OCI-LY1 (cell line): ENCODE measurements around the gene RNF169.

Source experiments
- H2AFZ ChIP-seq: fragments of 200-600 bp; sonication (generic), shearing (Covaris generic); 2 replicates; pipeline ENCODE4 v1.6.0; 2014; ENCODE audit warnings: antibody characterized with exemption, mild to moderate bottlenecking, low read length
- H3F3A ChIP-seq: fragments of 200-600 bp; sonication (generic), shearing (Covaris generic); 2 replicates; pipeline ENCODE4 v1.6.0; 2014; ENCODE audit warnings: mild to moderate bottlenecking, antibody characterized with exemption, low read length, moderate library complexity; ENCODE audit not compliant: insufficient read depth
- H3K27ac ChIP-seq: fragments of 200-600 bp; sonication (generic); 2 replicates; pipeline ENCODE4 v1.5.1; 2014; ENCODE audit warnings: low read length, mixed run types, mild to moderate bottlenecking, low read depth; ENCODE audit not compliant: poor library complexity, severe bottlenecking
- H3K27me3 ChIP-seq: fragments of 200-600 bp; sonication (generic); 2 replicates; pipeline ENCODE4 v1.6.0; 2014; ENCODE audit warnings: antibody characterized with exemption, mild to moderate bottlenecking, low read length, moderate library complexity; ENCODE audit not compliant: insufficient read depth
- H3K36me3 ChIP-seq: fragments of 200-600 bp; sonication (generic); 2 replicates; pipeline ENCODE4 v1.6.1; 2014; ENCODE audit warnings: mild to moderate bottlenecking, antibody characterized with exemption, low read length, moderate library complexity, mixed read lengths; ENCODE audit not compliant: insufficient read depth
- H3K4me1 ChIP-seq: fragments of 200-600 bp; sonication (generic); 2 replicates; pipeline ENCODE4 v1.5.1; 2014; ENCODE audit warnings: mild to moderate bottlenecking, low read length, moderate library complexity; ENCODE audit not compliant: insufficient read depth, severe bottlenecking
- H3K4me2 ChIP-seq: fragments of 200-600 bp; sonication (generic), shearing (Covaris generic); 2 replicates; pipeline ENCODE4 v1.6.1; 2014; ENCODE audit warnings: low read length
- H3K4me3 ChIP-seq: fragments of 200-600 bp; sonication (generic); 2 replicates; pipeline ENCODE4 v1.5.1; 2014; ENCODE audit warnings: low read length, low read depth, mild to moderate bottlenecking, mixed read lengths; ENCODE audit not compliant: poor library complexity, severe bottlenecking
- H3K79me2 ChIP-seq: fragments of 200-600 bp; shearing (Covaris generic); 2 replicates; pipeline ENCODE4 v1.6.1; 2016; ENCODE audit warnings: mixed run types, low read length, mixed read lengths; ENCODE audit not compliant: insufficient read depth
- H3K9ac ChIP-seq: fragments of 200-600 bp; sonication (generic), shearing (Covaris generic); 2 replicates; pipeline ENCODE4 v1.6.1; 2014; ENCODE audit warnings: mild to moderate bottlenecking, low read length, mixed read lengths
- H3K9me2 ChIP-seq: fragments of 200-600 bp; sonication (generic), shearing (Covaris generic); 2 replicates; pipeline ENCODE4 v1.6.1; 2014; ENCODE audit warnings: low read depth, mild to moderate bottlenecking, low read length, mixed read lengths
- H3K9me3 ChIP-seq: fragments of 200-600 bp; shearing (Covaris generic); 2 replicates; pipeline ENCODE4 v1.6.1; 2014; ENCODE audit warnings: low read length, mixed read lengths
- H4K20me1 ChIP-seq: fragments of 200-600 bp; sonication (generic), shearing (Covaris generic); 2 replicates; pipeline ENCODE4 v1.6.0; 2016; ENCODE audit warnings: mild to moderate bottlenecking, low read length; ENCODE audit not compliant: insufficient read depth
- EZH2 ChIP-seq: fragments of 200-600 bp; sonication (generic), shearing (Covaris generic); IDR thresholded peaks from 2 replicates; pipeline ENCODE4 v1.8.0; 2017; ENCODE audit warnings: borderline replicate concordance, mixed run types, mild to moderate bottlenecking, antibody characterized with exemption, low read length, moderate library complexity, mixed read lengths
- TF ChIP-seq, protein P1 (sequence below): fragments of 200-600 bp; sonication (generic), shearing (Covaris generic); IDR thresholded peaks from 2 replicates; pipeline ENCODE4 v1.5.1; 2017; ENCODE audit warnings: mild to moderate bottlenecking, antibody characterized with exemption, low read length, moderate library complexity, mixed read lengths

The RNF169 gene

DNA sequence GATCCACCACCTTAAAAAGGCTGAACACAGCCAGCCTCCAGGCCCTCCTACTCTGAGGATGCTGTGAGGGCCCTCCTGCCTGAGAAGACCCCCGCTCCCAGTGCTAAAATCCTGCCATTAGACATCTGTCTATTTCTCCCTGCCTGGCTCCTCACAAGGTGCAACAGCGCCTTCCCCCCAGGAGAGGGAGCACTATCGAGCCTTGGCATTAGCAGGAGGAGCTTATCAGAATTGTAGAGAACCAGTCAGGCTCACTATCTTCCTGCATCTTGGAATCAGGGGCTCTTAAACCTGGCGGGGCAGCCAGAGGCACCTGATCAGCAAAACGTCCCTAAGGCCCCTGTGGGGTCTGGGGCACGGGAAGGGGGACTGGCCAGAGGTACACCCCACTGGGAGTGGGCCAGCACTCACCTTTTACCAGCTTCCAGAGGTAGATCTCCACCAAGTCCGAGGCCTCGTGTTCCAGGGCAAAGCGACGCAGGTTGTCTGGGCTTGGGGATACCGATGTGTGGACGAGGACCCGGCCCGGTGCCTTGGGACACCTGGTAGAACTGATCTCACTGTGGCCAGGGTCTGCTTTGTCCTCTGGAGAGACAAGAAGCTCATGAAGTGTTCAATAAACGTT is 46.2 kb upstream of the RNF169 start:
- Histone ChIP-seq H3K79me2 (no peaks in the 10 kb centered on the region), H3K9me3 (no peaks in the 10 kb centered on the region), H3K27me3 (no peaks in the 10 kb centered on the region), H2AFZ (no peak overlapping the region), H3K9me2 (no peaks in the 10 kb centered on the region), H3K27ac (no peak overlapping the region), H3K36me3 (no peaks in the 10 kb centered on the region), H3K4me3 (no peak overlapping the region), H3K4me2 (no peak overlapping the region), H3K4me1 (no peaks in the 10 kb centered on the region), H3K9ac (no peak overlapping the region), H4K20me1 (no peaks in the 10 kb centered on the region), H3F3A (no peaks in the 10 kb centered on the region)
- no peak for TF ChIP-seq EZH2
- TF ChIP-seq, protein P1, sequence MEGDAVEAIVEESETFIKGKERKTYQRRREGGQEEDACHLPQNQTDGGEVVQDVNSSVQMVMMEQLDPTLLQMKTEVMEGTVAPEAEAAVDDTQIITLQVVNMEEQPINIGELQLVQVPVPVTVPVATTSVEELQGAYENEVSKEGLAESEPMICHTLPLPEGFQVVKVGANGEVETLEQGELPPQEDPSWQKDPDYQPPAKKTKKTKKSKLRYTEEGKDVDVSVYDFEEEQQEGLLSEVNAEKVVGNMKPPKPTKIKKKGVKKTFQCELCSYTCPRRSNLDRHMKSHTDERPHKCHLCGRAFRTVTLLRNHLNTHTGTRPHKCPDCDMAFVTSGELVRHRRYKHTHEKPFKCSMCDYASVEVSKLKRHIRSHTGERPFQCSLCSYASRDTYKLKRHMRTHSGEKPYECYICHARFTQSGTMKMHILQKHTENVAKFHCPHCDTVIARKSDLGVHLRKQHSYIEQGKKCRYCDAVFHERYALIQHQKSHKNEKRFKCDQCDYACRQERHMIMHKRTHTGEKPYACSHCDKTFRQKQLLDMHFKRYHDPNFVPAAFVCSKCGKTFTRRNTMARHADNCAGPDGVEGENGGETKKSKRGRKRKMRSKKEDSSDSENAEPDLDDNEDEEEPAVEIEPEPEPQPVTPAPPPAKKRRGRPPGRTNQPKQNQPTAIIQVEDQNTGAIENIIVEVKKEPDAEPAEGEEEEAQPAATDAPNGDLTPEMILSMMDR: peak; percentile 86

DNA sequence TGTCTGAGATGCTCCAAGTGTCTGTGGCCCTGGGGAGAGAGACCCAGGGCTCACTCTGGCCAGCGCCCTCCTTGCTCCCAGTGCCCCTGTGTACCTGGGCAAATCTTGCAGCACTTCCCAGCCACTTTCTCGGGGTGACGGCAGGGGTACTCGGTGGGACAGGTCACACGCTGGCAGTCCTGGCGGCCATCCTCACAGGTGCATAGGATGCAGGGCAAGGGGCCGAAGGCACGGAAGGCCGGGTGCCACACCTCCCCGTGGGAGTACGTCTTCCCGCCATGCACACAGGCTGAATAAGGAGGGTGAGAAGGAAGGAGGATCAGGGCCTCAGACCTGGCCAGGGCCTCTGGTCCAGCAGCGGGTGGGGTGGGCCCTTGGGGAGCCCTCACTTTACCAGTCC is 45.4 kb upstream of the RNF169 start:
- H3K4me2 ChIP-seq: no peak overlapping the region
- TF ChIP-seq, protein P1: no peak
- no peak for TF ChIP-seq EZH2
- no peaks in the 10 kb centered on the region for H3K79me2 ChIP-seq
- no peaks in the 10 kb centered on the region for H3K27me3 ChIP-seq
- H3K36me3 ChIP-seq: no peaks in the 10 kb centered on the region
- no peak overlapping the region for H2AFZ ChIP-seq
- H3K4me3 ChIP-seq: no peak overlapping the region
- H4K20me1 ChIP-seq: no peaks in the 10 kb centered on the region
- no peaks in the 10 kb centered on the region for H3K9me2 ChIP-seq
- no peak overlapping the region for H3K27ac ChIP-seq
- no peak overlapping the region for H3K9ac ChIP-seq
- H3K9me3 ChIP-seq: no peaks in the 10 kb centered on the region
- H3F3A ChIP-seq: no peaks in the 10 kb centered on the region
- H3K4me1 ChIP-seq: no peaks in the 10 kb centered on the region

DNA sequence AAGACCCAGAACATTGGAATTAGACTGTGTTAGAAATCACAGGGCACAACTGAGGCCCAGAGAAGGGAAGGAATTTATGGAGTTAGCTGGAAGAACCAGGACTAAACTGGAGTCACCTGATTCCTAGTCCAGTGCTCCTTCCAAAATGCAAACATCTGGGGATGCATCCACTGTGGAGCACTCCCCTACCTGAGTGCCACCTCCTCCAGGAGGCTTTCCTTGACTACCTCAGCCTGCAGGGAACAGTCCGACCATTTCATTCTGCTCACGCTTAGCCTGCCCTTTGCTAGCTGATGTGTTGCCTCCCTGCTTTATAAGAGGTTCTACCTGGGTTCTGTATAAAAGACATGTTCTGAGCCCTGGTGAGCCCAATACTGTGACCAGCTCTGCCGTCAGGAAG is 41.5 kb upstream of the RNF169 start:
- H3K36me3 ChIP-seq: no peaks in the 10 kb centered on the region
- H3K27me3 ChIP-seq: no peaks in the 10 kb centered on the region
- H3K9me2 ChIP-seq: no peaks in the 10 kb centered on the region
- H3K79me2 ChIP-seq: no peaks in the 10 kb centered on the region
- no peaks in the 10 kb centered on the region for H3K9me3 ChIP-seq
- H2AFZ ChIP-seq: no peak overlapping the region
- H3F3A ChIP-seq: no peaks in the 10 kb centered on the region
- no peak overlapping the region for H3K9ac ChIP-seq
- no peak overlapping the region for H3K27ac ChIP-seq
- no peaks in the 10 kb centered on the region for H4K20me1 ChIP-seq
- no peak for TF ChIP-seq EZH2
- TF ChIP-seq, protein P1: no peak
- H3K4me1 ChIP-seq: no peaks in the 10 kb centered on the region
- no peak overlapping the region for H3K4me3 ChIP-seq
- H3K4me2 ChIP-seq: no peak overlapping the region
